ENCODE results near the gene GPR89A. TPM values are rescaled to one million over a fixed set of nuclear protein-coding genes. Genes with fewer than 3 reads are reported as not detected.
"Not testable (repeated sequence)": the region's sequence is repeated elsewhere in the genome, so short reads cannot be mapped to it uniquely, and the experiment has no call there.

GPR89A gene
- total and polyA plus RNA-seq, 5 experiments from 2014 or later: 14.9 to 39.5 (median 18.8) TPM

- POLR2A ChIA-PET, H3K27me3 Mint-ChIP-seq, H3K4me1 Mint-ChIP-seq, DNase-seq, H3K4me3 Mint-ChIP-seq, H3K27ac Mint-ChIP-seq, H3K9me3 Mint-ChIP-seq, ATAC-seq: not testable (repeated sequence)
- H3K36me3 Mint-ChIP-seq: peaks cover 0 to 13% (median 2%) of the 10 kb centered on the region in 3 donors
Measured at GRCh38 chr1:145641886-145642285, 34.1 kb downstream of the GPR89A start.

DNA sequence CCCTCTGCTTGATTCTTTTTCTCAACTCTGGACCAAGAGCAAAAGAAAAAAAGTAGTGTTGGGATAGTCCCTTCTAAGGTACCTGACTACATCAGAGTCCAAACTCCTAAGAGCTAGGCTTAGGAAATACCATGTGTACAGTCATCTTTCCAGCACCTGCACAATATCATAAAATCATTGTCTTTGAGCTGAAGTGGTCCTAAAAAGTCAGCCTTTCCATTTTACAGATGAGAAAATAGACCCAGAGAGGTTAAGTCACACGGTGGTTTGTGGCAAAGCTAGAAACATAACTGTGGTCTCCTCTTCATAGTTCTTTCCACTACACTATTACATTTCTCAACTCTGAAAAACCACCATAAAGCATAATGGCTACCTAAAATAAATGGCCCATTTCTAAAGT, 36.2 kb downstream of the GPR89A start:
- H3K4me3 Mint-ChIP-seq, H3K4me1 Mint-ChIP-seq, H3K9me3 Mint-ChIP-seq, H3K27me3 Mint-ChIP-seq, ATAC-seq, POLR2A ChIA-PET, H3K27ac Mint-ChIP-seq, DNase-seq: not testable (repeated sequence)
- H3K36me3 Mint-ChIP-seq: peaks cover 0 to 20% (median 2%) of the 10 kb centered on the region in 3 donors

GRCh38 chr1:145656245-145656943, 48.6 kb downstream of the GPR89A start:
- H3K4me1 Mint-ChIP-seq, H3K27me3 Mint-ChIP-seq, H3K4me3 Mint-ChIP-seq, H3K9me3 Mint-ChIP-seq, DNase-seq, POLR2A ChIA-PET, ATAC-seq: not testable (repeated sequence)
- peaks cover 0 to 36% (median 9%) of the 10 kb centered on the region in 3 donors for H3K36me3 Mint-ChIP-seq
- peak overlapping the region in 1 of 10 donors; percentile 57 for H3K27ac Mint-ChIP-seq

DNA sequence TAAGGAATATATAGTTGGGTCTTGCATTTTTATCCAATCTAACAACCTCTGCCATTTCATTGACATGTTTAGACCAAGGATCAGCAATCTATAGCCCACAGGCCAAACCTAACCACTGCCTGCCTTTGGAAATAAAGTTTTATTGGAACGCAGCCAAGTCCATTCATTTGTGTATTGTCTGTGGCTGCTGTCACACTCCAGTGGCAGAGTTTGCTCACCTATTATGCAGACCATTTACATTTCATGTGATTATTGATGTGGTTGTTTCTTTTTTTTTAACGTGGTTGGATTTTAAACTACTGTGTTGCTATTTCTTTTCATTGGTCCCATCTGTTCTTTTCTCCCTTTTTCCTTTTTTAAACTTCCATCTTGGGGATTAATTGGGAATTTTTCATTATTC, 54.7 kb downstream of the GPR89A start:
- POLR2A ChIA-PET, H3K9me3 Mint-ChIP-seq: not testable (repeated sequence)

GRCh38 chr1:145665015-145665414, 57.2 kb downstream of the GPR89A start:
- H3K4me1 Mint-ChIP-seq, POLR2A ChIA-PET: not testable (repeated sequence)

More for the DNA sequence above, 54.7 kb downstream of the GPR89A start:
- DNase-seq, H3K27ac Mint-ChIP-seq, H3K4me3 Mint-ChIP-seq, H3K27me3 Mint-ChIP-seq, ATAC-seq, H3K4me1 Mint-ChIP-seq: not testable (repeated sequence)
- H3K36me3 Mint-ChIP-seq: peaks cover 0 to 25% (median 16%) of the 10 kb centered on the region in 3 donors

GRCh38 chr1:145670995-145671745, 63.4 kb downstream of the GPR89A start:
- Mint-ChIP-seq H3K4me1 (peaks cover 2 to 19% (median 9%) of the 10 kb centered on the region in 4 donors), H3K36me3 (peaks cover 0 to 25% (median 14%) of the 10 kb centered on the region in 3 donors)
- H3K9me3 Mint-ChIP-seq, ATAC-seq, H3K27me3 Mint-ChIP-seq, DNase-seq, H3K4me3 Mint-ChIP-seq, H3K27ac Mint-ChIP-seq, POLR2A ChIA-PET: not testable (repeated sequence)

More at GRCh38 chr1:145665015-145665414, 57.2 kb downstream of the GPR89A start:
- not testable (repeated sequence) for ATAC-seq, H3K9me3 Mint-ChIP-seq, DNase-seq, H3K27ac Mint-ChIP-seq, H3K4me3 Mint-ChIP-seq, H3K27me3 Mint-ChIP-seq
- peaks cover 0 to 22% (median 15%) of the 10 kb centered on the region in 3 donors for H3K36me3 Mint-ChIP-seq

DNA sequence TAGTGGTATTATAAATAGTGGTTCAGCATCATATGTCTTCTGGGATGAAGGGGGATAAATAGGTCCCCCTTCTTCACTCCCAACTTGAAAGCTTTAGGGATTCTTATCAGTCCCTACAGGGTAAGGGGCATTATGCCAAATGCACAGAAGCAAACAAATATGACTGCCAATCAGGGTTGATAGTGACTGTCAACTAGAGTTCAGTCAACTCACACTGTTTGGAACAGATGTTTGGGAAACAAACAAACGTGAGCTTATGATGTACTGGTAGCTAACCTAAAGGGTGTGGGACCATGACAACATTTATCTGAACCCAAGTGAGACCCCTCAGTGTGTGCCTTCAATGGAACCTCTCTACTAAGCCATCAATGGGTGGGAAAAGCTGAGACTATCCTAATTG, 65.4 kb downstream of the GPR89A start:
- POLR2A ChIA-PET, H3K27me3 Mint-ChIP-seq, H3K9me3 Mint-ChIP-seq, ATAC-seq, DNase-seq, H3K27ac Mint-ChIP-seq, H3K4me3 Mint-ChIP-seq: not testable (repeated sequence)
- Mint-ChIP-seq H3K36me3 (peaks cover 0 to 13% (median 6%) of the 10 kb centered on the region in 3 donors), H3K4me1 (peaks cover 2 to 19% (median 8%) of the 10 kb centered on the region in 4 donors)

GRCh38 chr1:145684858-145685257, 77.1 kb downstream of the GPR89A start:
- H3K4me3 Mint-ChIP-seq, ATAC-seq, H3K36me3 Mint-ChIP-seq, POLR2A ChIA-PET, DNase-seq, H3K27me3 Mint-ChIP-seq, H3K9me3 Mint-ChIP-seq, H3K27ac Mint-ChIP-seq: not testable (repeated sequence)
- H3K4me1 Mint-ChIP-seq: peaks cover 6 to 17% (median 11%) of the 10 kb centered on the region in 4 donors

GRCh38 chr1:145686078-145686477, 78.3 kb downstream of the GPR89A start:
- H3K27me3 Mint-ChIP-seq, H3K36me3 Mint-ChIP-seq, H3K9me3 Mint-ChIP-seq, ATAC-seq, H3K4me3 Mint-ChIP-seq, DNase-seq, POLR2A ChIA-PET, H3K27ac Mint-ChIP-seq: not testable (repeated sequence)
- H3K4me1 Mint-ChIP-seq: peaks cover 10 to 29% (median 22%) of the 10 kb centered on the region in 4 donors

- H3K4me1 Mint-ChIP-seq: peaks cover 10 to 38% (median 28%) of the 10 kb centered on the region in 4 donors
- peaks cover 0 to 3% (median 2%) of the 10 kb centered on the region in 3 donors for H3K36me3 Mint-ChIP-seq
- H3K9me3 Mint-ChIP-seq: no peaks in the 10 kb centered on the region
- H3K27me3 Mint-ChIP-seq: no peaks in the 10 kb centered on the region
- peak overlapping the region in 2 of 10 donors; percentile 18 to 58 for H3K4me3 Mint-ChIP-seq
- POLR2A ChIA-PET: no interaction called here
- no peak for DNase-seq
- H3K27ac Mint-ChIP-seq: peak overlapping the region in 4 of 10 donors; percentile 22 to 81 (median 62)
- ATAC-seq: no peak
Measured at GRCh38 chr1:145688328-145688727, 80.5 kb downstream of the GPR89A start.

DNA sequence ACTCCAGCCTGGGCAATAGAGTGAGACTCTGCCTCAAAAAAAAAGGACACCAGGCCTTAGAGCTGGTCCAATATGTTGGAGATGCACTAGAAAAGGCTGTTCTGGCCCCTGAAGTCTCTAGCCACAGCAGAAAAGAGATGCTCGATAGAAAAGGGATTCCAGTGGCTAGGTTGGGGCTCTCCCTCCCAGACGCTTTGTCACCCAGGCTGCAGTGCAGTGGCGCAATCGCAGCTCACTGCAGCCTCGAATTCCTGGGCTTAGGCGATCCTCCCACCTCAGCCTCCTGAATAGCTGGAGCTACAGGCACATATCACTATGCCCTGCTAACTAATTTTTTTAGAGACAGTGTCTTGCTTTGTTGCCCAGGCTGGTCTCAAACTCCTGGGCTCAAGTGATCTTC, 81.1 kb downstream of the GPR89A start:
- Mint-ChIP-seq H3K9me3 (no peaks in the 10 kb centered on the region), H3K4me1 (peaks cover 10 to 38% (median 28%) of the 10 kb centered on the region in 4 donors), H3K27me3 (no peaks in the 10 kb centered on the region), H3K27ac (peak overlapping the region in 4 of 10 donors; percentile 17 to 86 (median 75)), H3K36me3 (peaks cover 0 to 3% (median 2%) of the 10 kb centered on the region in 3 donors), H3K4me3 (peak overlapping the region in 1 of 10 donors; percentile 60)
- DNase-seq (no peak), ATAC-seq (no peak)
- POLR2A ChIA-PET: no interaction called here

DNA sequence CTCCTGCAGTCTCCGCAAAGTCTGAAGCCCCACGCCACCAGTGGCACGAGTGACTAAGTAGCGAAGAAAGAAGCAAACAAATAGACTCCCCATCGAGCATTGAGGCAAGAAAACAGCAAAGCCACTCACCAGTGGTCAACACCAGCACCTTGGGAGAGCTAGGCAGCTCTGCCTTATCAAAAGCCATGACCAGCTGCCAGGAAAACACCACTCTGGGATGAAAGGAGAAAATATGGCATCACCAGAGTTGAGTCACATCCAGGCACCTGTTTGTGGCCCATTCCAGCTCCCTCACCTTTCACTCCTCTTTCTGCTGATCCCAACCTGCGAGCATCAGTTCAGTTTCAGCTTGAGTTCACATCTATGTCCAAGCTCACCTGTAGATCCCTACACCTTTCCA, 82.1 kb downstream of the GPR89A start:
- Mint-ChIP-seq H3K4me3 (peak overlapping the region; percentile 5 to 74 (median 59)), H3K9me3 (no peaks in the 10 kb centered on the region), H3K36me3 (peaks cover 0 to 3% (median 0%) of the 10 kb centered on the region in 3 donors), H3K4me1 (peaks cover 12 to 38% (median 28%) of the 10 kb centered on the region in 4 donors), H3K27ac (peak overlapping the region; percentile 23 to 90 (median 78)), H3K27me3 (no peaks in the 10 kb centered on the region)
- POLR2A ChIA-PET: no interaction called here
- DNase-seq (no peak), ATAC-seq (no peak)

Data from naive thymus-derived CD8-positive, alpha-beta T cell (primary cell).